ENCODE data around the gene FLNA.

DNA sequence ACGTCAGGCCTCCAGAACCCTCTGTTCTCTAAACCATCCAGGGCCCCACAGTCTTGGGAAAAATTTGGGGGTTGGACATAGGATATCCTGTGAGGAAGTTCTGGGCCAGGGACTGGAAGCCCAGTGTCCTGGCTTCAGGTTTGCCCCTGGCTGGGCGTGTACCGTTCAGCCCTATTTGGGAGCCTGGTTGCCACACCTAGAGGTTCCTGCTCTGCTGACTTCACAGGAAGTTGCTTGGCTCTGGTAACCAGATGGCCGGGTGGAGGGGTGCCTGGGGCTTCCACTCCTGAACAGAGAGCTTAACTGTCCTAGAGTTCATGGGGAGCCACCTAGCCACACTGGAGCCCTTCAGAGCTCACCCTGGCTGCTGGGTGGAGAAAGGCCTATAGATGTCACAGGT is 38.0 kb upstream of the FLNA start:
- no peak for TF ChIP-seq EZH2phosphoT487 (IDR thresholded peaks at IDR 0.05; ENCODE audit: insufficient read depth, low read depth)
- TF ChIP-seq EZH2 (IDR thresholded peaks at IDR 0.05; ENCODE audit: insufficient read depth, poor library complexity, severe bottlenecking) = no peak

Measured in GM23248 (cell line).